B cell (primary cell): ENCODE measurements around the gene MLLT11. TPM values are rescaled to one million over a fixed set of nuclear protein-coding genes. Genes with fewer than 3 reads are reported as not detected.

Experiments
- ATAC-seq: fragments of 200-7000 bp; cut with Tn5 transposase; one replicate; pipeline ENCODE4 v1.10.0; 2021; ENCODE audit warnings: low read depth, mild to moderate bottlenecking, moderate number of reproducible peaks, moderate library complexity
- CTCF ChIA-PET: fragments of 350-600 bp; sonication (Branson Sonifier 250); formaldehyde crosslinking; loops from one replicate; lab custom pipeline; 2021; ENCODE audit warnings: antibody characterized with exemption, inconsistent platforms; lab: Charles Lee
- POLR2A ChIA-PET: fragments of 350-600 bp; sonication (Branson Sonifier 250); formaldehyde crosslinking; loops from one replicate; lab custom pipeline; 2021; ENCODE audit warnings: antibody characterized with exemption; lab: Charles Lee
- DNase-seq: peaks from one replicate; pipeline ENCODE4 v3.0.0; 2013
- H2AFZ ChIP-seq: 2 replicates; pipeline ENCODE4 v1.6.1; 2012; ENCODE audit warnings: mild to moderate bottlenecking, low read depth, low read length; ENCODE audit not compliant: insufficient read depth, poor library complexity, severe bottlenecking
- H3K27ac ChIP-seq, 2 donors: 1 replicate in 1 of 2; 2 replicates in 1 of 2; pipeline ENCODE4 v1.5.1; 2012 to 2013; ENCODE audit warnings: low read length in 2 of 2, mild to moderate bottlenecking in 2 of 2, moderate library complexity in 1 of 2
- H3K27me3 ChIP-seq, 4 experiments: fragments of 200-600 bp in 1 of 4; sonication (generic) in 1 of 4; replicated peaks in 1 of 4; 1 replicate in 2 of 4; 2 replicates in 2 of 4; pipeline versions ENCODE4 v1.6.1 to v1.7.0; 2013 to 2016; ENCODE audit warnings: low read length in 3 of 4, mild to moderate bottlenecking in 2 of 4, mixed read lengths in 1 of 4, moderate library complexity in 1 of 4; ENCODE audit not compliant: insufficient read depth in 4 of 4, control insufficient read depth in 3 of 4; ENCODE audit errors: control extremely low read depth in 1 of 4
- H3K36me3 ChIP-seq, 2 experiments: replicated peaks in 1 of 2; 1 replicate in 1 of 2; 2 replicates in 1 of 2; pipeline versions ENCODE4 v1.6.1 to v1.7.1; 2013; ENCODE audit warnings: low read length in 1 of 2; ENCODE audit not compliant: insufficient read depth in 2 of 2, control insufficient read depth in 1 of 2; ENCODE audit errors: control extremely low read depth in 1 of 2, extremely low read depth in 1 of 2
- H3K4me1 ChIP-seq, 2 donors: fragments of 200-600 bp in 1 of 2; sonication (generic) in 1 of 2; 1 replicate in 1 of 2; 2 replicates in 1 of 2; pipeline versions ENCODE4 v1.5.1 to v1.6.1; 2013 to 2017; ENCODE audit warnings: low read length in 2 of 2; ENCODE audit not compliant: control insufficient read depth in 2 of 2, insufficient read depth in 2 of 2
- H3K4me2 ChIP-seq: replicated peaks from 2 replicates; pipeline ENCODE3; 2012; ENCODE audit warnings: mild to moderate bottlenecking, low read depth, low read length; ENCODE audit not compliant: poor library complexity, severe bottlenecking
- H3K4me3 ChIP-seq, 5 experiments: fragments of 200-600 bp in 1 of 5; sonication (generic) in 1 of 5; 1 replicate in 3 of 5; 2 replicates in 2 of 5; pipeline versions ENCODE4 v1.5.1 to v1.7.0; 2011 to 2016; ENCODE audit warnings: low read length in 4 of 5, mild to moderate bottlenecking in 4 of 5, low read depth in 2 of 5, control low read depth in 1 of 5, moderate library complexity in 1 of 5; ENCODE audit not compliant: insufficient read depth in 1 of 5; ENCODE audit errors: control extremely low read depth in 1 of 5, extremely low read depth in 1 of 5
- H3K79me2 ChIP-seq: fragments of 200-600 bp; sonication (generic); one replicate; pipeline ENCODE4 v1.6.0; 2016; ENCODE audit warnings: low read length; ENCODE audit not compliant: control insufficient read depth, insufficient read depth
- H3K9ac ChIP-seq: fragments of 200-600 bp; sonication (generic); 2 replicates; pipeline ENCODE4 v1.6.1; 2017; ENCODE audit warnings: mild to moderate bottlenecking, low read length, moderate library complexity
- H3K9me3 ChIP-seq, 3 donors: one replicate each; pipeline versions ENCODE4 v1.6.1 to v1.7.1; 2013; ENCODE audit warnings: low read length in 2 of 3; ENCODE audit not compliant: control insufficient read depth in 2 of 3, insufficient read depth in 1 of 3; ENCODE audit errors: control extremely low read depth in 1 of 3
- H4K20me1 ChIP-seq: 2 replicates; pipeline ENCODE4 v1.6.0; 2012; ENCODE audit warnings: mild to moderate bottlenecking, low read length; ENCODE audit not compliant: insufficient read depth, control insufficient read depth, poor library complexity, severe bottlenecking
- H3K27ac Mint-ChIP-seq: one replicate; pipeline ENCODE4 v1.8.0; 2021; ENCODE audit warnings: mixed read lengths
- H3K27me3 Mint-ChIP-seq: one replicate; pipeline ENCODE4 v1.8.0; 2021; ENCODE audit warnings: mixed read lengths
- H3K4me1 Mint-ChIP-seq: one replicate; pipeline ENCODE4 v1.8.0; 2021; ENCODE audit warnings: mixed read lengths
- H3K4me3 Mint-ChIP-seq: one replicate; pipeline ENCODE4 v1.8.0; 2021; ENCODE audit warnings: mixed read lengths
- H3K9me3 Mint-ChIP-seq: one replicate; pipeline ENCODE4 v1.8.0; 2022; ENCODE audit warnings: mixed read lengths; ENCODE audit not compliant: insufficient read depth
- CTCF ChIP-seq: fragments of 200-600 bp; IDR thresholded peaks from one replicate; pipeline ENCODE4 v1.8.0; 2022; ENCODE audit warnings: antibody characterized with exemption, mild to moderate bottlenecking
- EZH2 ChIP-seq: IDR thresholded peaks from 2 replicates; pipeline ENCODE4 v1.6.1; 2012; ENCODE audit warnings: borderline replicate concordance, low read depth, mild to moderate bottlenecking, moderate library complexity, low read length; ENCODE audit not compliant: insufficient read depth, poor library complexity, severe bottlenecking
- WGBS: methylation state at CpG from one replicate; pipeline ENCODE4 v1.1.5; 2013; ENCODE audit warnings: missing lambda C conversion rate; ENCODE audit not compliant: insufficient coverage; 5-methylcytosine and 5-hydroxymethylcytosine counted together
- intact Hi-C: fragments of 100-400 bp; cut with micrococcal nuclease; formaldehyde crosslinking; loops from one replicate; pipeline ENCODE4 v1.10.0; 2022
- polyA plus RNA-seq: library from polyadenylated mRNA; depleted of rRNA; stranded (reverse); fragments of >200 nt; gene quantifications from 2 replicates; pipeline ENCODE4 v1.2.3, GENCODE V29; 2012
- total RNA-seq, 2 donors: library from RNA; stranded (reverse); fragments of 120-200 nt in 1 of 2; gene quantifications; 1 replicate in 1 of 2; 2 replicates in 1 of 2; pipeline versions ENCODE4 v1.2.3 to v1.2.4, GENCODE V29; 2013 to 2022

MLLT11 gene
- total and polyA plus RNA-seq, 2 donors (not counting 1 experiment from before 2014, with no cell fraction given) = 1.1 to 2.4 TPM

GRCh38 chr1:151062741-151063371 lies 2.7 kb downstream of the MLLT11 start:
- Histone ChIP-seq H2AFZ (no peak overlapping the region), H3K9me3 (no peaks in the 10 kb centered on the region), H3K79me2 (peaks cover 31% of the 10 kb centered on the region), H3K36me3 (no peaks in the 10 kb centered on the region), H3K4me2 (no peak overlapping the region), H3K4me3 (no peak overlapping the region), H3K4me1 (peaks cover 10 to 12% of the 10 kb centered on the region in 2 donors), H3K27me3 (no peaks in the 10 kb centered on the region), H4K20me1 (peaks cover 6% of the 10 kb centered on the region), H3K27ac (no peak overlapping the region), H3K9ac (no peak overlapping the region)
- TF ChIP-seq EZH2 (no peak), CTCF (no peak)
- Mint-ChIP-seq H3K27ac (no peak overlapping the region), H3K9me3 (no peaks in the 10 kb centered on the region), H3K4me3 (no peak overlapping the region), H3K27me3 (no peaks in the 10 kb centered on the region), H3K4me1 (peaks cover 19% of the 10 kb centered on the region)
- DNase-seq (no peak), ATAC-seq (no peak)
- 92% methylated on average over 2 of the region's 3 CpGs for WGBS
- intact Hi-C loops = no loop called here
- ChIA-PET CTCF (interaction anchor here (0.5 to 9.2 kb wide), 6 partner anchors 9 to 620 kb away, joined by 3 to 63 read pairs (median 4); partner anchors contain the start of gene C1orf56), POLR2A (no interaction called here)

- Histone ChIP-seq H3K4me1 (peaks cover 12 to 13% of the 10 kb centered on the region in 2 donors), H3K36me3 (no peaks in the 10 kb centered on the region), H3K27me3 (no peaks in the 10 kb centered on the region), H2AFZ (no peak overlapping the region), H3K4me3 (no peak overlapping the region), H3K9ac (no peak overlapping the region), H3K79me2 (peaks cover 16% of the 10 kb centered on the region), H3K27ac (no peak overlapping the region), H3K4me2 (no peak overlapping the region), H4K20me1 (no peaks in the 10 kb centered on the region), H3K9me3 (no peaks in the 10 kb centered on the region)
- no peak for ATAC-seq
- intact Hi-C loops = no loop called here
- H3K27ac Mint-ChIP-seq = no peak overlapping the region
- CTCF ChIA-PET = interaction anchor here (1.0 to 1.3 kb wide), 3 partner anchors 9 to 70 kb away, joined by 3 to 4 read pairs (median 3); no protein-coding TSS in a partner anchor
- H3K27me3 Mint-ChIP-seq = no peaks in the 10 kb centered on the region
- POLR2A ChIA-PET = interaction anchor here (0.6 kb wide), 1 partner anchor 189 kb away, joined by 7 read pairs; the partner anchor contains the start of gene PSMD4
- H3K9me3 Mint-ChIP-seq = no peaks in the 10 kb centered on the region
- no peak for TF ChIP-seq EZH2
- no peak for TF ChIP-seq CTCF
- no peak for DNase-seq
- H3K4me1 Mint-ChIP-seq = peaks cover 14% of the 10 kb centered on the region
- no peak overlapping the region for H3K4me3 Mint-ChIP-seq
Measured at GRCh38 chr1:151065089-151065645, 5.0 kb downstream of the MLLT11 start.
